ENCODE measurements around the gene CPEB4.

DNA sequence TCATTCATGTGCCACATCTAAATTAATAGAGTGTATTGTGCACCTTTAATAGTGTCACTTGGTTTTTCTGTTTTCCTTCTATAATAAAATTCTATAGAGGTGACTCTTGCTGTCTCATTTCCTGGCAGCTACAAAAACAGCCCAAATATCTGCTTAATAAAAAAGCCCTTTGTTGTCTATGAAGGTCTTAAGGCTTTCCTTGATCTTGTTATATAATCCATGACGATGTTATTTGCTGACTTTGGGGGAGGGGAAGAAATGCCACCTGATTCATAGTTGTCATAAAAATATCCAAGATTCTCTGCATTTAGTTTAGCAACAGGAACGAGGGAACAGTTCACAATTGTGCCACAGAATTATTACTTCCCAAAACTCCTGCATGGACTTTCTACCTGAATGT, 31.3 kb downstream of the CPEB4 start:
- TF ChIP-seq EZH2 (IDR thresholded peaks at IDR 0.05; ENCODE audit: borderline replicate concordance, control insufficient read depth, low read depth, low read length) (no peak), MYC (IDR thresholded peaks at IDR 0.05; ENCODE audit: insufficient read depth, insufficient read length, insufficient replicate concordance, low read length, severe bottlenecking) (no peak), TAF1 (IDR thresholded peaks at IDR 0.05; ENCODE audit: borderline replicate concordance, low read depth, low read length) (no peak), RBBP5 (conservative IDR thresholded peaks at IDR 0.05) (no peak), SMC3 (IDR thresholded peaks at IDR 0.05; ENCODE audit: borderline replicate concordance, low read length) (no peak), RAD21 (IDR thresholded peaks at IDR 0.05; ENCODE audit: insufficient read depth, low read depth, low read length) (no peak)
- TF ChIP-seq, protein P1, sequence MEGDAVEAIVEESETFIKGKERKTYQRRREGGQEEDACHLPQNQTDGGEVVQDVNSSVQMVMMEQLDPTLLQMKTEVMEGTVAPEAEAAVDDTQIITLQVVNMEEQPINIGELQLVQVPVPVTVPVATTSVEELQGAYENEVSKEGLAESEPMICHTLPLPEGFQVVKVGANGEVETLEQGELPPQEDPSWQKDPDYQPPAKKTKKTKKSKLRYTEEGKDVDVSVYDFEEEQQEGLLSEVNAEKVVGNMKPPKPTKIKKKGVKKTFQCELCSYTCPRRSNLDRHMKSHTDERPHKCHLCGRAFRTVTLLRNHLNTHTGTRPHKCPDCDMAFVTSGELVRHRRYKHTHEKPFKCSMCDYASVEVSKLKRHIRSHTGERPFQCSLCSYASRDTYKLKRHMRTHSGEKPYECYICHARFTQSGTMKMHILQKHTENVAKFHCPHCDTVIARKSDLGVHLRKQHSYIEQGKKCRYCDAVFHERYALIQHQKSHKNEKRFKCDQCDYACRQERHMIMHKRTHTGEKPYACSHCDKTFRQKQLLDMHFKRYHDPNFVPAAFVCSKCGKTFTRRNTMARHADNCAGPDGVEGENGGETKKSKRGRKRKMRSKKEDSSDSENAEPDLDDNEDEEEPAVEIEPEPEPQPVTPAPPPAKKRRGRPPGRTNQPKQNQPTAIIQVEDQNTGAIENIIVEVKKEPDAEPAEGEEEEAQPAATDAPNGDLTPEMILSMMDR (IDR thresholded peaks at IDR 0.05 in 2 of 3, conservative IDR thresholded peaks at IDR 0.05 in 1 of 3; ENCODE audit: control insufficient read depth in 2 of 3, extremely low read depth in 1 of 3, insufficient read depth in 1 of 3, low read depth in 3 of 3, low read length in 3 of 3), result no peak
